PC-3 (cell line): ENCODE results near the gene CDC42SE2. TPM values are rescaled to one million over a fixed set of nuclear protein-coding genes. Genes with fewer than 3 reads are reported as not detected.

Experiments used
- ATAC-seq: fragments of 200-7000 bp; cut with Tn5 transposase; 2 replicates; pipeline ENCODE4 v1.9.1; 2020; ENCODE audit warnings: mild to moderate bottlenecking, moderate library complexity
- BruUV-seq: library from RNA; stranded (reverse); fragments of 400-500 nt; replicated peaks from 2 replicates; lab custom pipeline; 2021; lab: Mats Ljungman, UMichigan
- CTCF ChIA-PET: fragments of 300-600 bp; sonication (Branson Sonifier 250); formaldehyde crosslinking; loops from one replicate; lab custom pipeline; 2022; ENCODE audit warnings: antibody characterized with exemption; lab: Charles Lee
- POLR2A ChIA-PET: fragments of 300-600 bp; sonication (Branson Sonifier 250); formaldehyde crosslinking; loops from one replicate; lab custom pipeline; 2022; ENCODE audit warnings: antibody characterized with exemption; ENCODE audit not compliant: unreplicated experiment; lab: Charles Lee
- DNase-seq: peaks from one replicate; pipeline ENCODE4 v3.0.0-alpha.2; 2015
- H2AFZ ChIP-seq: fragments of 300-600 bp; sonication (generic); 2 replicates; pipeline ENCODE4 v1.6.0; 2016; ENCODE audit warnings: antibody characterized with exemption, low read length
- H3F3A ChIP-seq: fragments of 300-600 bp; sonication (generic); one replicate; pipeline ENCODE4 v1.6.0; 2017; ENCODE audit warnings: antibody characterized with exemption, low read length, control low read depth, mild to moderate bottlenecking; ENCODE audit not compliant: unreplicated experiment
- H3K27ac ChIP-seq: fragments of 300-600 bp; sonication (generic); 2 replicates; pipeline ENCODE4 v1.5.1; 2016; ENCODE audit warnings: mild to moderate bottlenecking, low read length
- H3K27me3 ChIP-seq: fragments of 300-600 bp; sonication (generic); 2 replicates; pipeline ENCODE4 v1.6.1; 2016; ENCODE audit warnings: low read length, mixed read lengths
- H3K36me3 ChIP-seq: fragments of 300-600 bp; sonication (generic); 2 replicates; pipeline ENCODE4 v1.6.1; 2016; ENCODE audit warnings: low read depth, mixed run types, low read length, mixed read lengths
- H3K4me1 ChIP-seq: fragments of 300-600 bp; sonication (generic); 2 replicates; pipeline ENCODE4 v1.5.1; 2016; ENCODE audit warnings: low read length; ENCODE audit not compliant: insufficient read depth
- H3K4me2 ChIP-seq: fragments of 300-600 bp; sonication (generic); 2 replicates; pipeline ENCODE4 v1.6.0; 2016; ENCODE audit warnings: low read length
- H3K4me3 ChIP-seq: fragments of 300-600 bp; sonication (generic); 2 replicates; pipeline ENCODE4 v1.5.1; 2016; ENCODE audit warnings: mild to moderate bottlenecking, low read length, mixed read lengths
- H3K79me2 ChIP-seq: fragments of 300-600 bp; sonication (generic); 2 replicates; pipeline ENCODE4 v1.6.1; 2017; ENCODE audit warnings: low read length, mixed read lengths
- H3K9ac ChIP-seq: fragments of 300-600 bp; sonication (generic); 2 replicates; pipeline ENCODE4 v1.6.0; 2016; ENCODE audit warnings: mild to moderate bottlenecking, low read length
- H3K9me2 ChIP-seq: fragments of 300-600 bp; sonication (generic); replicated peaks from 2 replicates; pipeline ENCODE4 v1.6.1; 2016; ENCODE audit warnings: mixed run types, low read length, mixed read lengths
- H3K9me3 ChIP-seq: fragments of 300-600 bp; sonication (generic); 2 replicates; pipeline ENCODE4 v1.6.1; 2016; ENCODE audit warnings: low read length, mixed read lengths
- H4K20me1 ChIP-seq: fragments of 300-600 bp; sonication (generic); 2 replicates; pipeline ENCODE4 v1.6.1; 2016; ENCODE audit warnings: low read length, mixed read lengths
- CTCF ChIP-seq: fragments of 300-600 bp; sonication (generic); conservative IDR thresholded peaks from 2 replicates; pipeline ENCODE4 v1.5.1; 2017; ENCODE audit warnings: antibody characterized with exemption, low read depth, mild to moderate bottlenecking, low read length
- EZH2 ChIP-seq: fragments of 300-600 bp; sonication (generic); IDR thresholded peaks from one replicate; pipeline ENCODE4 v1.6.1; 2017; ENCODE audit warnings: antibody characterized with exemption, mild to moderate bottlenecking, low read length; ENCODE audit not compliant: unreplicated experiment
- EZH2phosphoT487 ChIP-seq: fragments of 300-600 bp; sonication (generic); IDR thresholded peaks from 2 replicates; pipeline ENCODE4 v1.6.1; 2018; ENCODE audit warnings: mild to moderate bottlenecking, antibody characterized with exemption, low read length, borderline replicate concordance
- intact Hi-C: fragments of 100-400 bp; cut with micrococcal nuclease; formaldehyde crosslinking; loops from 2 replicates; pipeline ENCODE4 v1.9.0; 2023
- total RNA-seq: library from RNA; depleted of rRNA; stranded (reverse); fragments of >200 nt; gene quantifications from 2 replicates; pipeline ENCODE4 v1.2.3, GENCODE V29; 2014

The CDC42SE2 gene
- total RNA-seq, 1 experiment from 2014 or later = 13.3 TPM

DNA sequence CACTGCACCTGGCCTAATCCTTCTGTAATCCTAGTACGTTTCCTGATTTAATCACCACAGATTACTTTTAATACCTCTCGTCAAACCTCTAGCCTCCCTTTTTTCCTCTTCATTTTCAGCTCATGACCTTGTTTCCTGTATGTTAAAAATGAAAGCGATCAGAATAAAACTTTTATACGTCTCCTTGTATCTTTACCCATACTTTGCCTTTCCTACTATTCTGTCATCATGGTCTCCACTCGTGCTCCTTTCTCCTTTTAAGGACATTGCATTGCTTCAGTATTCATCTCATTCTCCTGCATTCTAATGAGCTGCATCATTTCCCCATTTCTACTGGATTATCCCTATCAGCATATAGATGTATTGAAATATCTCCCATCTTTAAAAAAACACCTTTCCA lies 8.5 kb downstream of the CDC42SE2 start:
- intact Hi-C loops = loop anchor here (5.0 kb wide), 1 partner anchor 105 kb away; no protein-coding TSS in a partner anchor
- Histone ChIP-seq H2AFZ (no peak overlapping the region), H3F3A (no peaks in the 10 kb centered on the region), H3K4me1 (peaks cover 17% of the 10 kb centered on the region), H3K79me2 (peaks cover 84% of the 10 kb centered on the region), H3K9ac (no peak overlapping the region), H4K20me1 (no peaks in the 10 kb centered on the region), H3K27ac (no peak overlapping the region), H3K27me3 (no peaks in the 10 kb centered on the region), H3K9me2 (no peaks in the 10 kb centered on the region), H3K4me3 (no peak overlapping the region), H3K36me3 (no peaks in the 10 kb centered on the region), H3K9me3 (no peaks in the 10 kb centered on the region), H3K4me2 (no peak overlapping the region)
- no TSS peak for BruUV-seq
- ChIA-PET CTCF (no interaction called here), POLR2A (no interaction called here)
- ATAC-seq (no peak), DNase-seq (no peak)
- TF ChIP-seq EZH2 (no peak), EZH2phosphoT487 (no peak), CTCF (no peak)

- ChIA-PET CTCF (no interaction called here), POLR2A (no interaction called here)
- Histone ChIP-seq H3K27ac (no peak overlapping the region), H3K4me3 (no peak overlapping the region), H3K9me2 (no peaks in the 10 kb centered on the region), H4K20me1 (no peaks in the 10 kb centered on the region), H3K9me3 (no peaks in the 10 kb centered on the region), H3F3A (no peaks in the 10 kb centered on the region), H2AFZ (no peak overlapping the region), H3K4me1 (peaks cover 17% of the 10 kb centered on the region), H3K27me3 (no peaks in the 10 kb centered on the region), H3K36me3 (no peaks in the 10 kb centered on the region), H3K4me2 (no peak overlapping the region), H3K79me2 (peaks cover 81% of the 10 kb centered on the region), H3K9ac (no peak overlapping the region)
- ATAC-seq (no peak), DNase-seq (no peak)
- intact Hi-C loops = loop anchor here (5.0 kb wide), 1 partner anchor 105 kb away; no protein-coding TSS in a partner anchor
- TF ChIP-seq EZH2phosphoT487 (no peak), EZH2 (no peak), CTCF (no peak)
- BruUV-seq = no TSS peak
These were observed 8.9 kb downstream of the CDC42SE2 start for GRCh38 chr5:131272724-131273123.

DNA sequence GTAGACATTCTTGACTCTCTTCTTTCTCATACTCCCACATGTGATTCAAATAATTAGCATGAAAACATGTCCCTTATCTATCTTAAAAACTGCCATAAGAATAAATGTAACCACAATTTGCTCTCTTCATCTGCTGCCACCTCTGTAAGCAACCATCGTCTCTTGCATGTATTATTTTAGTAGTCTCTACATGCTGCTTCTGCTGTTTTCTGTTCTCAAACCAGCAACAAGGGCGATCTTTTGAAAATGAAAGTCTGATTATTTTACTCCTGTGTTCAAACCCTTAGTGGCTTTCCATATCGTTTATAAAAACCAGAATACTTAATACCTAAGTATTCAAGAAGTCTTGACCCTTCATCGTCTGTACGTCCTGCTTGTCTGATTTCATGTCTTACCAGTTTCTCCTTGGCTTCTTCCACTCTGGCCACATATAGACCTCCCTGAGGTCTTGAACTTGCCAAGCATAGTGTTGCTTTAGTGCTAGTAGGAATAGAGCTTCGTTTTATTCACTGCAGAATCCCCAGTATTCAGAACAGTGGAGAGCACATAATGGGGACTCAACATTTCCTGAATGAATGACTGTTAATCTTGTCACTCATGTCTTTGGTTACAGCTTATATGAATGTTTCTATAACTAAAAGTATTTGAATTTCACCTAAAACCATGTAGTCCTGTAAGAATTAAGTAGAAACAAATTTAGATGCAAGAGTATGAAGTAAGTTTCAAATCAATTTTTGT lies 10.6 kb downstream of the CDC42SE2 start:
- intact Hi-C loops = loop anchor here (5.0 kb wide), 1 partner anchor 103 kb away; no protein-coding TSS in a partner anchor
- POLR2A ChIA-PET = no interaction called here
- H3K27ac ChIP-seq = no peak overlapping the region
- no peaks in the 10 kb centered on the region for H4K20me1 ChIP-seq
- no TSS peak for BruUV-seq
- H3K27me3 ChIP-seq = no peaks in the 10 kb centered on the region
- H2AFZ ChIP-seq = no peak overlapping the region
- ATAC-seq (no peak), DNase-seq (no peak)
- no peaks in the 10 kb centered on the region for H3K36me3 ChIP-seq
- no peaks in the 10 kb centered on the region for H3F3A ChIP-seq
- H3K4me1 ChIP-seq = peaks cover 17% of the 10 kb centered on the region
- H3K4me3 ChIP-seq = no peak overlapping the region
- H3K9me2 ChIP-seq = no peaks in the 10 kb centered on the region
- H3K79me2 ChIP-seq = peaks cover 69% of the 10 kb centered on the region
- no peaks in the 10 kb centered on the region for H3K9me3 ChIP-seq
- CTCF ChIA-PET = no interaction called here
- H3K9ac ChIP-seq = no peak overlapping the region
- TF ChIP-seq EZH2 (no peak), EZH2phosphoT487 (no peak), CTCF (no peak)
- H3K4me2 ChIP-seq = no peak overlapping the region
